Left colon (tissue), 2 donors: ENCODE data around the gene G3BP1. TPM values are rescaled to one million over a fixed set of nuclear protein-coding genes. Genes with fewer than 3 reads are reported as not detected.
"Not testable (repeated sequence)": the region's sequence is repeated elsewhere in the genome, so short reads cannot be mapped to it uniquely, and the experiment has no call there.

Source experiments
- ATAC-seq: fragments of 200-7000 bp; cut with Tn5 transposase; one replicate; pipeline ENCODE4 v1.9.1; 2020; ENCODE audit warnings: mild to moderate bottlenecking, moderate library complexity
- DNase-seq, 2 donors: peaks; one replicate each; pipeline ENCODE4 v3.0.0-alpha.2; 2020
- intact Hi-C, 2 donors: fragments of 100-400 bp; cut with DNase I in 1 of 2; cut with micrococcal nuclease in 1 of 2; formaldehyde crosslinking; loops; one replicate each; pipeline versions ENCODE4 v1.11.2 to v1.14.0; 2022; cut with DNase I, micrococcal nuclease
- total RNA-seq, 2 donors: library from RNA; stranded (reverse); fragmentation: NEBNext Ultra II Directional; extraction: Animal tissue kit (Norgen Biotek cat#: 25700); gene quantifications; one replicate each; pipeline ENCODE4 v1.2.1, GENCODE V29; 2021
- donor health status: DM: no; HTN: no; CAD: no.
- donor health status: DM: yes; HTN: yes; CAD: no.

Gene G3BP1
- total RNA-seq, 2 donors from 2014 or later: 116 to 141 TPM

- intact Hi-C loops: no loop called here
- DNase-seq: no peak
- ATAC-seq: no peak
Measured at GRCh38 chr5:151781201-151781600, 9.4 kb downstream of the G3BP1 start.

GRCh38 chr5:151783664-151784063 lies 11.9 kb downstream of the G3BP1 start:
- intact Hi-C loops, DNase-seq, ATAC-seq: not testable (repeated sequence)

- no peak for ATAC-seq
- intact Hi-C loops: no loop called here
- DNase-seq: no peak
Measured at GRCh38 chr5:151784141-151784540, 12.4 kb downstream of the G3BP1 start.

DNA sequence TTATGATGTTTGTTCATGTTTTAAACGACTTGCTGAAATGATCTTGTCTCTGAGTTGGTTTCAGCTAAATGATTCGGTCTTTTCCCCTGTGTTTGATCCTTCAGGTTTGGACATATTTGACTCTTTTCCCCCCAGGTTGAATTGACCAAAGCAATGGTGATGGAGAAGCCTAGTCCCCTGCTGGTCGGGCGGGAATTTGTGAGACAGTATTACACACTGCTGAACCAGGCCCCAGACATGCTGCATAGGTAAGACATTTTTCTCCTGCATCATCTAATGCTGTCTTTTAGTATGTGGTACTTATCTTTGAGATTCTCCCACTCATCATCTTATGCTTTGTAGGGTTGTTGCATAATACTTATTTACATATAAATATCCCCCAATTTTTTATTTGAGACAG lies 14.7 kb downstream of the G3BP1 start:
- ATAC-seq (no peak), DNase-seq (no peak)
- intact Hi-C loops: no loop called here

DNA sequence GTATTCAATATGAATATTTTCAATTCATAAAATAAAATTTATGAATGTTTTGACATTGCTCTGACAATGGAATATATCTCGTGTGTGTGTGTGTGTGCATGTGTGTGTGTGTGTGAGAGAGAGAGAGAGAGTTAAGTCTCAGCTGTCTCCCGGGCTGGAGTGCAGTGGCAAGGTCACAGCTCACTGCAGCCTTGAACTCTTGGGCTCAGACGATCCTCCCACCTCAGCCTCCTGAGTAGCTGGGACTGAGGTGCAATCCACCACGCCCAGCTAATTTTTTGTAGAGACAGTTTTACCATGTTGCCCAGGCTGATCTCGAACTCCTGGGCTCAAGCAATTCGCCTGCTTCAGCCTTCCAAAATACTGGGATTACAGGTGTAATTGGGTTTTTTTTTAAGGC lies 16.1 kb downstream of the G3BP1 start:
- no peak for ATAC-seq
- intact Hi-C loops: no loop called here
- DNase-seq: no peak

DNA sequence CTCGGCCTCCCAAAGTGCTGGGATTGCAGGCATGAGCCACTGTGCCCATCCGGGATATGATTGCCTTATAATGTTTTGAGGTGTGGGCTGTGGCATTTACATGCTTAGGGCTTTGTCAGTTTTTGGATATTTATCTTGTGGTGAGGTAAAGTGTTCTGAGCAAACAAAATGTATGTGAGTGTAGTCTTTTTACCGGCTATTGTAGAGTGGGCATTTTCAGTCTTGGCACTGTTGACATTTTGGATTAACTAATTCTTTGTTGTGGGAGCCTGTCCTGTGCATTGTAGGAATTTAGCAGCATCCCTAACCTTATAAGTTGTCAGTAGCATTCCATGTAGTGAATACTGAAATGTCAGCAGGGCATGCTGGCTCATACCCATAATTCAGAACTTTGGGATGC lies 21.6 kb downstream of the G3BP1 start:
- ATAC-seq: no peak
- DNase-seq: no peak
- intact Hi-C loops: no loop called here

- intact Hi-C loops: no loop called here
- no peak for ATAC-seq
Measured at GRCh38 chr5:151795426-151795825, 23.7 kb downstream of the G3BP1 start.

GRCh38 chr5:151798674-151799073 lies 26.9 kb downstream of the G3BP1 start:
- ATAC-seq: no peak
- no peak for DNase-seq
- intact Hi-C loops: no loop called here

More at GRCh38 chr5:151795426-151795825, 23.7 kb downstream of the G3BP1 start:
- DNase-seq: no peak

DNA sequence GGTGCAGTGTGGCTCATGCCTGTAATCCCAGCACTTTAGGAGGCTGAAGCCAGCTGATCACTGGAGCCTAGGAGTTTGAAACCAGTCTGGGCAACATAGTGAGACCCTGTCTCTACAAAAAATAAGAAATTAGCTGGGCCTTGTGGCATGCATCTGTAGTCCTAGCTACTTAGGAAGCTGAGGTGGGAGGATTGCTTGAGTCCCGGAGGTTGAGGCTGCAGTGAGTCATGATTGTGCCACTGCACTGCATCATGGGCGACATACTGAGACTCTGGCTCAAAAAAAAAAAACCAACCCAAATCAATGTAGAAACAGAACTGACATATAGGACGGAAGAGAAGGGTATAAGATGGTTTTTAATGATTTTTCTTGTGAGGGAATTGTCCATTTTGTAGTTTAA lies 27.7 kb downstream of the G3BP1 start:
- ATAC-seq (no peak), DNase-seq (no peak)
- intact Hi-C loops: no loop called here

- intact Hi-C loops: no loop called here
- DNase-seq: no peak
- ATAC-seq: no peak
Measured at GRCh38 chr5:151800532-151800931, 28.8 kb downstream of the G3BP1 start.

- ATAC-seq (no peak), DNase-seq (no peak)
- intact Hi-C loops: no loop called here
Measured at GRCh38 chr5:151805414-151806223, 33.9 kb downstream of the G3BP1 start.

- DNase-seq: no peak
- no peak for ATAC-seq
- intact Hi-C loops: no loop called here
Measured at GRCh38 chr5:151808451-151809169, 36.9 kb downstream of the G3BP1 start.

DNA sequence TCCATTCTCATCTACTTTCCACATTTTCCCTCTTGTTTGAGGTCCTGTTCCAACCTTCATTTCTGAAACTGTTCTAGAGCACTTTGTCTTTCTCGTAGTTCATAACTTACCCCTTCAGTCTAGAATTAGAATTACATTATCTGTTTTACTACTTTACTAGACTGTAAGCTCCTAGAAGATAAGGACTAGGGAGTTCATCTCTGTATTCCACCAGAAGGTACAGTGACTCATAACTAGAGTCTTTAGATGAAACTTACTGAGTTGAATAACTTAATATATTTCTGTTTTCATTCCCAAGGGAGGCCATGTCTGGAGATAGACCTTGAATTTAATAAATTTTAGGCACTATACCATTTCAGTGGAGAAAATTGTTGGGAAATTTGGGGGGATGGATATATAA lies 38.7 kb downstream of the G3BP1 start:
- intact Hi-C loops: no loop called here
- no peak for ATAC-seq
- DNase-seq: no peak

- ATAC-seq: no peak
Measured at GRCh38 chr5:151810897-151811296, 39.1 kb downstream of the G3BP1 start.

GRCh38 chr5:151811593-151812321 lies 40.0 kb downstream of the G3BP1 start:
- intact Hi-C loops: no loop called here
- no peak for DNase-seq
- no peak for ATAC-seq

More at GRCh38 chr5:151810897-151811296, 39.1 kb downstream of the G3BP1 start:
- no peak for DNase-seq
- intact Hi-C loops: no loop called here

DNA sequence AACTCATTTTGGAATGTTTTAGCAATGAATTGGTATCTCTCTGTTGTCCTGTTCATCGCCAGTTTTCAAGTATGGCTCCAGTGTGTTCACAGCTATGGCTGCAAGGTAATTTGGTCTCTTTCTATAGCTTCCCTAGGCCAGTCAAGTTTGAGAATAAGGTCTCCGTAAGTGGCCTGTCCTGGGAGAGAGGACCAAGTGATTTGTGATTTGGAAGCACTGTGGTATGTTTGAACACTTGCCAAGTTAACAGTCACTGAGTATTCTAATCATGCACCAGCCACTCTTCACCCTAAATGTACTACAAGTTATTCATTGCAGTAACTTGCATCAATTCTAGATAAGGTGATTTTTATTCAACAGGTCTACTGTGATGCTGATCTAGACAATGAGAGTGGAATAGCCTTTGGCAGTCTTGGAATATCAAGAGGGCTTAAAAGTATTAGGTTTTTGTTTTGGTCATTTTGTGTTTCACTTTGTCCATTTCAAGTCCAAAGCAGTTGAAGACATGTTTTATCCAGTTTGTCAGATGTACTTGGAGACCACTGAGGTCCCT lies 41.1 kb downstream of the G3BP1 start:
- DNase-seq (no peak), ATAC-seq (no peak)
- intact Hi-C loops: no loop called here

DNA sequence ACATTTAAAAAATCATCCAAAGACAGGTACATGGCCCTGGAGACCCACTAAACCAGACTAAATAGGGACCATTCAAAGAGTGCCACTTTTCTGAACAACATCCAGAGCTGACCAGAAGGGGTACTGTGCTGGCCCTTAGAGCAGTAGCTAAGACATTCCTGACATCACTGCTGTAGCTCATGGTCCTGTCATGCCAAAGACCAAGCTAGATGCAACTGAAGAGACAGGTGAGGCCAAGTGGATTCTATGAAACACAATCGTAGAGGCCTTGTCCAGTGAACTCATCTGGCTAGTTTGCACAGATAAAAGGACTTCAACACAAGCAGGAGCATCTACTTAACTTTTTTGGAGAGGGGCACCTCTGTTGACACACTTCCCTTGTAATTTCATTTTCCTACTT lies 43.3 kb downstream of the G3BP1 start:
- intact Hi-C loops: no loop called here
- DNase-seq: no peak
- no peak for ATAC-seq

- intact Hi-C loops: loop anchor here (10.0 kb wide), 2 partner anchors 325 to 685 kb away; no protein-coding TSS in a partner anchor
- ATAC-seq (no peak), DNase-seq (no peak)
Measured at GRCh38 chr5:151819830-151820229, 48.1 kb downstream of the G3BP1 start.

- ATAC-seq (no peak), DNase-seq (no peak)
- intact Hi-C loops: loop anchor here (10.0 kb wide), 2 partner anchors 325 to 685 kb away; no protein-coding TSS in a partner anchor
Measured at GRCh38 chr5:151820271-151820670, 48.5 kb downstream of the G3BP1 start.
